Upper lobe of left lung (tissue), 4 donors: Measurements from ENCODE around the gene RBFOX2.

Experiments used
- EP300 ChIP-seq, 4 donors: sonication (generic); formaldehyde crosslinking; IDR thresholded peaks; one replicate each; pipeline ENCODE4 v1.5.1; 2017; ENCODE audit warnings: antibody characterized with exemption in 4 of 4, control low read depth in 2 of 4
- POLR2A ChIP-seq, 4 donors: fragments of 450-650 bp; IDR thresholded peaks; one replicate each; pipeline ENCODE4 v1.5.1; 2016 to 2017; ENCODE audit warnings: antibody characterized with exemption in 4 of 4, mild to moderate bottlenecking in 2 of 4
- TF ChIP-seq, protein P1 (sequence below), 6 experiments: fragments of 450-650 bp in 4 of 6; fragments of 200-600 bp in 2 of 6; sonication (generic) in 2 of 6; IDR thresholded peaks; one replicate each; pipeline ENCODE4 v1.5.1; 2016 to 2019; ENCODE audit warnings: antibody characterized with exemption in 6 of 6

DNA sequence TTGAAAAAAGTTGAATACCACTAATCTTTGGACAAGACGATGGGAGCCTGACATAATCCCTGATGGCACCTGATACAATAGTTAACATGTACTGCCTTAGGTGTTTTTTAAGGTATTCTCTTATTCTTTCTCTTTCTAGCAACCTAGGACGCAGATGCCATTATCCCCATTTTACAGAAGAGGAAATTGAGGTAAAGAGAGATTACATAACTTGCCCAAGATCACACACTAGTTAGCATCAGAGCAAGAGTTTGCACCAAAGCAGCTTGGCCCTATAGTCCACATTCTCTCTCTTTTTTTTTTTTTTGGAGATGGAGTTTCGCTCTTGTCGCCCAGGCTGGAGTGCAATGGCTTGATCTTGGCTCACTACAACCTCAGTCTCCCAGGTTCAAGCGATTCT, 35.7 kb upstream of the RBFOX2 start:
- TF ChIP-seq POLR2A (IDR thresholded peaks at IDR 0.05) (no peak), EP300 (IDR thresholded peaks at IDR 0.05) (no peak)
- TF ChIP-seq, protein P1, sequence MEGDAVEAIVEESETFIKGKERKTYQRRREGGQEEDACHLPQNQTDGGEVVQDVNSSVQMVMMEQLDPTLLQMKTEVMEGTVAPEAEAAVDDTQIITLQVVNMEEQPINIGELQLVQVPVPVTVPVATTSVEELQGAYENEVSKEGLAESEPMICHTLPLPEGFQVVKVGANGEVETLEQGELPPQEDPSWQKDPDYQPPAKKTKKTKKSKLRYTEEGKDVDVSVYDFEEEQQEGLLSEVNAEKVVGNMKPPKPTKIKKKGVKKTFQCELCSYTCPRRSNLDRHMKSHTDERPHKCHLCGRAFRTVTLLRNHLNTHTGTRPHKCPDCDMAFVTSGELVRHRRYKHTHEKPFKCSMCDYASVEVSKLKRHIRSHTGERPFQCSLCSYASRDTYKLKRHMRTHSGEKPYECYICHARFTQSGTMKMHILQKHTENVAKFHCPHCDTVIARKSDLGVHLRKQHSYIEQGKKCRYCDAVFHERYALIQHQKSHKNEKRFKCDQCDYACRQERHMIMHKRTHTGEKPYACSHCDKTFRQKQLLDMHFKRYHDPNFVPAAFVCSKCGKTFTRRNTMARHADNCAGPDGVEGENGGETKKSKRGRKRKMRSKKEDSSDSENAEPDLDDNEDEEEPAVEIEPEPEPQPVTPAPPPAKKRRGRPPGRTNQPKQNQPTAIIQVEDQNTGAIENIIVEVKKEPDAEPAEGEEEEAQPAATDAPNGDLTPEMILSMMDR (IDR thresholded peaks at IDR 0.05), result no peak
